Measurements from ENCODE around the gene EFCAB7.

EFCAB7 gene, protein sequence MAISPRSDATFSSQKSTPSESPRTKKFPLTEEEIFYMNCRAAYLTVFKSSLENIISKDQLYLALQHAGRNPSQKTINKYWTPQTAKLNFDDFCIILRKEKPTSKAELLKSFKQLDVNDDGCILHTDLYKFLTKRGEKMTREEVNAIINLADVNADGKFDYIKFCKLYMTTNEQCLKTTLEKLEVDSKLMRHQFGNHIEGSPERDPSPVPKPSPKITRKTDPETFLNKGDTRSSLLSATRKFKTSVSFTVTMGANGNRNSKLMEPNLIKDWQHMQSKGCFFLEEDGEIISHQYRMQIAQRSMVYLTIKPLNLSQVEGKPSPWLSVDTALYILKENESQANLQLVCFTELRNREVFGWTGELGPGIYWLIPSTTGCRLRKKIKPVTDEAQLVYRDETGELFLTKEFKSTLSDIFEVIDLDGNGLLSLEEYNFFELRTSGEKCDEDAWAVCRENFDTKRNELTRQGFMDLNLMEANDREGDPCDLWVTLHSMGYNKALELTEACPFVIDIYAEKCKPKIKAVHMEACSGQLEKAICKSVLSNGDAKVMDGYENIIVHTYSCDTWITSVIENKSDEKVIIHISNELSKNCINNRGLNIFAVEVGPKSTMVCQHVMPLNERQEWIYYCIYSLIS

DNA sequence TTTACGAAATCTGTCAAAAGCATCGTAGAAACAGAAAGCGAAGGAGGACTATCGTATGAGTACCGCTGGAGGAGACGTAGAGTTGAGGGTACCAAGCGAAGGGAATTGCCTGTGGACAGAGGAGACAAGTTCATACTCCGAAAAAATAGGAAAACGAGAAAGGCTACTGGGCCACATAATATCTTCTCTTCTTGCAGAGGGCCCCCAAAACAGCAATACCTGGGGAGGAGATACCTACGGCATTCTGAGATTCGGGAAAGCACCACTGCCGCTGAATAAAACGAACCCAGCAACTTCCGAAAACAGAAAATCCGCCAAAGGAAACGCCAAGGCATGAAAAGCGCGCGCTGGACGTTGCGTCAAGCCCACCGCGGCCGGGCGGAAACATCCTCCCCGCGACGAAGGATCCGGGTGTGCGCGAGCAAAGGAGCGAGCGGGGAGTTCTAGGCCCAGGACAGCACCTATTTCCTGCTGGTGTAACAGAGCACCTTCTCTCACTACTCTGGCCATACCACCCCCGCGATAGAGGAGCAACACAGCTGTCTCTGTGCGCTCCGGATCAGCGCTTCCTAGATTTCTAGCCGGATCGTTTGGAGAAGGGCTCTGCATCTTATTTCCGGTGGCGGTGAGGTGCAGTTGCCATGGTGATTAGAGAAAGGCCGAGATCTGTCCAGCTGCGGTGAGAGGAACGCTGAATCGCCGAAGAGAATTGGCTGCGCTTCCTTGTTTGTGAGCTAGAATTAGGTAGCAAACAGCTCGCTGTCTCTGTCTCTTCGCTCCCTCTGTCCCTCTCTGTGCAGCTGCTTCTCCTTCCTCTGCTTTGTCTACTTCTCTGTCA is at the start of gene EFCAB7, which contains the start of gene ITGB3BP:
Gene EFCAB7, plus strand, starts transcription at position 635 of the 838 bp plus-strand sequence. CDS start 2,048 bp downstream, outside the sequence.
Gene ITGB3BP, minus strand, starts transcription at position 335 of the 838 bp plus-strand sequence. Its CDS starts 92 bp downstream, at position 243.
- FAIRE-seq, result no peak

DNA sequence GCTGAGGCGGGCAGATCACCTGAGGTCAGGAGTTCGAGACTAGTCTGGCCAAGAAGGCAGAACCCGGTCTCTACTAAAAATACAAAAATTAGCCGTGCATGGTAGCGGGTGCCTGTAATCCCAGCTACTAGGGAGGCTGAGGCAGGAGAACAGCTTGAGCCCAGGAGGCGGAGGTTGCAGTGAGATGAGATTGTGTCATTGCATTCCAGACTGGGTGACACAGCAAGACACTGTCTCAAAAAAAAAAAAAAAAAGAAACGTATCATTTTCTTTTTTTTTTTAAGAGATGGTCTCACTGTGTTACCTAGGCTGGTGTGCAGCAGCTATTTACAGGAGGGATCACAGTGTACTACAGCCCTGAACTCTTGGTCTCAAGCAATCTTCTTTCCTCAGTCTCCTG is 47.6 kb upstream of the EFCAB7 start:
- no peak for FAIRE-seq

DNA sequence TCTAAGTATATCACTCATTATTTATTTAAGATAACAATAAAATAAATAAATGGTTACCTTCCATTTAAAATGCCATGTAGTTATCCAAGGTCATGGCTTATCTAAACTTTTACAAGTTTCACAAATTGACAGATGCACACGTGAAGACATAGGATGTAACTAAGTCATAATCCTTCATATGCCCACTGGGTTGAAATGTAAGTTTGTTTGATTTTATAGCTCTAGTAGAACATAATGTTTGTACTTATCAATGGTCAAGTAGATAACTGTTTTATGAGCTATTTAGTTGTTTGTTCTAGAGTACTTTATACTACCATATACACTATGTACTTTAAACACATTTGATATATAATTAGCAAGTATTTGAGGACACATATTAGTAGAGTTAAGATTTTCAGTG is 43.3 kb upstream of the EFCAB7 start:
- peak; percentile 36 for FAIRE-seq

DNA sequence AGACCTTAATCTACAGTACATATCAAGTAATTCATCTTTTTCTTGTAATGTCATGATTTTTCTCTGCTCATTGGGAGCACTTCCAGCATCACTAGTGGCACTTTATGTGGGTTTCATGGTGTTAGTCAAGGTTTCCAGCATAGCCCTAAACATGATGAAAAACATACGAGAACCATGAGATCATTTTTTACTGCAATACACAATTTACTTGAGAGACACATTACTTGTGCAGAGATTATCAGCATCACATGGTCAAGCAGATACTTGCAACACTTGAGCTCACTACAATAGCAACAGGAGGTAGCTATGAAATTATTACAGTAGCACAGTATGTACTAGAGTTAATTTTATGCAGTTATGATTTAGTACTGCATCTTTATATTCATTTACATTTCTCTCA is 36.7 kb upstream of the EFCAB7 start:
- FAIRE-seq, result no peak

DNA sequence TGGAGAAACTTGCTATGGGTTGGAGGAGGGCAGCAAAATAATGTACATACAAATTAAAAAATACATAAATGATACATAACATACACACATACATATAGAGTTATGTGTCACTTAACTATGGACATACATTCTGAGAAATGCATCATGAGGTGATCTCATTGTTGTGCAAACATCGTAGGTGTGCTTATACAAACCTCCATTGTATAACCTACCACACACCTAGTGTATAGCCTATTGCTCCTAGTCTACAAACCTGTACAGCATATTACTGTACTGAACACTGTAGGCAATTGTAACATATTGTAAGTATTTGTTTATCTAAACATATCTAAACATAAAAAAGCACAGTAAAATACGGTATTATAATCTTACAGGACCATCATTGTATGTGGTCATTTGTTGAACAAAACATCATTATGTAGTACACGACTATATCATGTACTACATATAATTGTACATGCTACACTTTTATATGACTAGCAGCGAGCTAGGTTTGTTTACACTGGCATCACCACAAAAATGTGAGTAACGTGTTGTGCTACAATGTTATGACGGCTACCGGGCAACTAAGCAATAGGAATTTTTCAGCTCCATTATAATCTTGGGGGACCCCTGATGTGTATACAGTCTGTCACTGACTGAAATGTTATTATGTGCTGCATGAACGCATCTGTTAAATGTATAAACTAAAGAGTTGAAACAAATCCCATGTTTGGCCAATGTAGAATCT is 35.8 kb upstream of the EFCAB7 start:
- FAIRE-seq, result no peak

DNA sequence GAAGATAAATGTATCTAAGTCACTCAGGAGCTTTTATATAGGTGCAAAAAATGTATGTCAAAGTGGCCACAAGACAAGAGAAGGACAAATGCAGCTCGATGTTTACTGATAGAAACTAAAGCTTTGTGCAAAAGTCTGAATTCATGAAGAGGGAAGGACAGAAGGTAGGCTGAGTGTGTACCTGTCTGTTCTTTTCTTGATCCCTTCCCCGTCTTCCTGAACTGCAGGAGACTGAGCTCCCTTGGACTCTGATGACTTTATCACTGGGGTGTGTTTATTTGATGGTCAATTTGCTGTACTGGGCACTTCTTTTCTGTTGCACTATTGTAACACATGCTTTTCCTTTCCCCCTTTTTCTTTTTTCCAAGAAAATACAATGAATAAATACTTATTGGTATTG is 25.7 kb upstream of the EFCAB7 start:
- FAIRE-seq, result no peak

DNA sequence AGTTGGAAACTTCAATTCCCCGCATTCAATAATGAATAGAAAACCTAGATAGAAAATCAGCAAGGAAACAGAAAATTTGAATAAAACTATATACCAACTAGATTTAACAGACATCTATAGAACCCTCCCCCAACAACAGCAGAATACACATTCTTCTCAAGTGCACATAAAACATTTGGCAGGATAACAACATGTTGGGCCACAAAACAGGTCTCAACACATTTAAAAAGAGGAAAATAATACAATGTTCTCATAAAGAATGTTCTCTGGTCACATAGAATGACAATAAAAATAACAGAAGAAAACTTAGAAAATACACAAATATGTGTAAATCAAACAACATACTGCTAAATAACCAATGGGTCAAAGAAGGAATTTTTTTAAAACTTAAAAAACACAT is 25.2 kb upstream of the EFCAB7 start:
- FAIRE-seq, result no peak

DNA sequence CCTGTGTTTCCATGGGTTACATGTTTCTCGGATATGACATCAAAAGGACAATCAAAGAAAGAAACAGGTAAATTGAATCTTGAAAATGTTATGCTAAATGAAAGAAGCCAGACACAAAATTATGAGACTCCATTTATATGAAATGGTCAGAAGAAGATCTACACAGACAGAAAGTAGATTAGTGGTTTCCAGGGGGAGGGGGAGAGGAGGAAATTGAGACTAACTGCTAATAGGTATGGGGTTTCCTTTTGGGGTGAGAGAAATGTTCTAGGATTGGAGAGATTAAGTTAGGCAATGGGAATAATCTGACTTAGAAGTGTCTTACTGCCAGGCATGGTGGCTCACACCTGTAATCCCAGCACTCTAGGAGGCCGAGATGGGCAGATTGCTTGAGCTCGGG is 22.1 kb upstream of the EFCAB7 start:
- FAIRE-seq, result no peak

DNA sequence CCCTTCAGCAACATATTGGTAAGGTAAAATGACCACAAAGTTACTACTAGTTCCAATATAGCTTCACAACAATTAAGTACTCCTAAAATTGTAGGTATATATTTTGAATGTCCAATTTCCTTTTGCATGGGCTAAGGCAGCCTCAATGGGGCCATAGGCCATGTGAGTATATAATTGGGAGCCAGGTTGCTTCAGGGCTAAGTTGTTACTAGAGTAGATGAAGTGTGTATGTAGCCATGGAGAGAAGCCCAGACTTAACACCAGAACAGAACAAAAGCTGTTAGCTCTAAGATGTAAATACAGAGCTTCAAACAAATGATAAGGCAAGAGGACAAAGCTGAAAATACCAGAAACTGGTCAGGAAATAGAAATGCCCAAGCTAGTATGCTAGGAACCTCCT is 16.5 kb upstream of the EFCAB7 start:
- FAIRE-seq, result no peak

DNA sequence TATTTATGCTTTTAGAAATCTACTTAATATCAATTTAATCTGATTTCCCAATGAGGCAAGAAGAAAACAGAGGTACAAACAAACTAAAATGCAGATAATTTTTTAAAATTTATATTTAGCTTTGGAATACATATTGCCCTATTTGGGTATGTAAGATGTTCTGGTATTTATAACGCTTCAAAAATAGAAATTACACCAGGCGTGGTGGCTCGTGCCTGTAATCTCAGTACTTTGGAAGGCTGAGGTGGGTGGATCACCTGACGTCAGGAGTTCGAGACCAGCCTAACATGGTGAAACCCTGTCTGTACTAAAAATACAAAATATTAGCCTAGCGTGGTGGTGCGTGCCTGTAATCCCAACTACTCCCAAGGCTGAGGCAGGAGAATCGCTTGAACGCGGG is 13.6 kb upstream of the EFCAB7 start:
- FAIRE-seq, result no peak

DNA sequence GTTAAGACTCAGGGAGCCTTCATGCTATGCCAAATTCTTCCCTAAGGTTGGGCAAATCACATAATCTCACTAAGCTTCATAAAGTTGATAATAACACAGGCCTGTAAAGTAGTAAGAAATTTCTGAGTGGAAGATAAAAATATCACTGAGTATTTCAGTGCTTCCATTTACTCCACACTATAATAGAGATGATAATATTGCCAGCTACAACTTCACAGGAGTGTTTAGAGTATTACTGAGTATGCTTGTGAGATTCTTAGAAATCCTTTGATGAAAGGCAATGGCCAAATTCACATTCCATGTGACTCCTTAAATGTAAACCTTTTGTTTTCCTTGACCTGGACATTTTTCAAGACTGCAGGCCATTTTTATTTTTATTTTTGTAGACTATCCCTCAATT is 10.7 kb upstream of the EFCAB7 start:
- FAIRE-seq, result no peak

DNA sequence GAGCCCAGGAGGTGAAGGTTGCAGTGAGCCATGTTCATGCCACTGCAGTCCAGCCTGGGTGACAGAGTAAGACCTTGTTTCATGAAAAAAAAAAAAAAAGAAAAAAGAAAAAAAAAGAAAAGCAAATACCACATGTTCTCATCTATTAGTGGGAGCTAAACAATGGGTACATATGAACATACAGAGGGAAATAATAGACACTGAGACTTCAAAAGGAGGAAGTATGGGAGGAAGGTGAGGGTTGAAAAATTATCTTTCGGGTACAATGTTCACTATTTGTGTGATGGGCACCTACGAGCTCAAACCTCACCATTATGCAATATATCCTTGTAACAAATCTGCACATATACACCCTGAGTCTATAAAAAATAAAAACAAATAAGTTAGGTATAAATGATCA is 6.7 kb upstream of the EFCAB7 start:
- FAIRE-seq, result no peak

DNA sequence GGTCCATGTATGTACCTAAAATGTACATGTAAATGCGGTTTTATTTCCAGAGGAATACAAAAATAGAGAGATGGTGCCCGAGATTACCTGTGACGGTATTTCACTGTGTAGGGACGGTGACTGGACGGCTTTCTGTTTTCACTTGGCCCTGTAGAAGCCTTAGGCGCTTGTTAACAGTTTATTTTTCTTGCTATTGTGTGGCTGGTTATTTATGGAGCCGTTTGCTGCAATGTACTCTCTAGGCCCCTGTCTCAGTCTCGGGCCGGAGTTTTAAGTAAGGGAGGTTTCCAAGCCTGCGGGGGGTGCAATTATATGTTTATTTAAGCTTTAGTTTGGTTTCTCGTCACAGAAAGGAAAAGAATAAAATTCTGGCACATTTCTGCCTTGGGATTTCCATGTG is 413 bp downstream of the EFCAB7 start:
- no peak for FAIRE-seq

DNA sequence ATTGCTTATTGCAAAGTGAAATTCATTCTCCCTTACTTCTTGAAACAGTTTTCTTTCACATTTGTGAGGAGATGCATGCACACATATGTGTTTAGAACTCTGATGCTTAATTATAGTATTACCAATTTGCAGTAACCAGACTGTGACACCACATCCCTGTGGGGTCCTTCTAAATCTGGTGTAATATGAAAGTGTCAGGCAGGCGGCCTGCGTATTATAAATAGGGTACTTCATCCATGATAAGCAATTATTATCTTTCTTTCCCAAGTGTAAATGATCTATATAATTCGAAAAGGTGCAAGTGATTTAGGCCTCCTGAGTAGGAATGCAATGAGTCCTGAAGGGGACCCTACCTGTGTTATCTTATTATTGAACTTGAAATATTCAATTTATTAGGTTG is 876 bp downstream of the EFCAB7 start:
- no peak for FAIRE-seq

DNA sequence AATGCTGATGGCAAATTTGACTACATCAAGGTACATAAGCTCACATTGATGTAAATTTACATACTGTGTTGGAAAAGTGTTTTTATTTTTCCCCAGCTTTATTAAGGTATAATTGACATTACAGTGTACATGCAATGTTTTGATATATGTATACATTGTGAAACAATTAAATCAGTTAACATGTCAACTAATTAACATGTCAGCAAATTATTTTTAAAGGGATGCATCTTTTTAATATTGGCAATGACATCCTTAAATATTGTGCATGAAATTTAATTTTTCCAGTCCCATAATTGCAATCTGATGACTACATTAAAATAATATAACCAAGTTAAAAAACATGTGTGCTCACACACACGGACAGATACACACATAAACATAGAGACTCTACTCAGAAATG is 9.4 kb downstream of the EFCAB7 start:
- no peak for FAIRE-seq

DNA sequence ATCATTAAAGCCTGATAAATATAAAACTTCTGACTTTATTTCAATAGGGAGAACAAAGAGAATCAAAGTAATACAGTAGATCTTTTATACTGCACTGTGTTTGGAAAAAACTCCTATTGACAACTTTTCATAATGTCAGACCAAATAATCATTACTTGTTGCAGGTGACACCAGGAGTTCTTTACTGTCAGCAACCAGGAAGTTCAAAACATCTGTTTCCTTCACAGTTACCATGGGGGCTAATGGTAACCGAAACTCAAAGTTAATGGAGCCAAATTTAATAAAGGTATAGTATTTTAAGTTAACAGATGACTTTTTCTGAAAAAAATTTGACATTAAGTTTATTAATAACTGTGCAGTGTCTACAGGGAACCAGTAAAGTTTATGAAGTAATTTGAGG is 10.6 kb downstream of the EFCAB7 start:
- FAIRE-seq, result no peak

DNA sequence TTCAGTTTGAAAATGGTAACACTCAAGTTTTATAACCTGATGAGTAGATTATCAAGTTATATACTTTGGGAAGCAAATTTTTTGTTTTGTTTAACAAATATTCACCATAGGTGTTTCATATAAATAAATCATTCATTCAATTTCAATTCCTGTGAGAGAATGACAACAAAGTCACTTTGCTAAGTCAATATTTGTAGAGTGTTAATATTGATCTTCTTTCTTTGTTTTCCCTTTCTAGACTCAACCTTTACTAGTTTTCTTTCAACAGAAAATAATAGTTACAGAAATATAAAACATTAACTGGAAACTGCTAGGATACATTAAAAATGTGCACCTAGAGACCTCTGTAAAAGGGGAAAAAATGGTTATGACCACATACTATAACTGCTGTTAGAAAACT is 11.1 kb downstream of the EFCAB7 start:
- no peak for FAIRE-seq

DNA sequence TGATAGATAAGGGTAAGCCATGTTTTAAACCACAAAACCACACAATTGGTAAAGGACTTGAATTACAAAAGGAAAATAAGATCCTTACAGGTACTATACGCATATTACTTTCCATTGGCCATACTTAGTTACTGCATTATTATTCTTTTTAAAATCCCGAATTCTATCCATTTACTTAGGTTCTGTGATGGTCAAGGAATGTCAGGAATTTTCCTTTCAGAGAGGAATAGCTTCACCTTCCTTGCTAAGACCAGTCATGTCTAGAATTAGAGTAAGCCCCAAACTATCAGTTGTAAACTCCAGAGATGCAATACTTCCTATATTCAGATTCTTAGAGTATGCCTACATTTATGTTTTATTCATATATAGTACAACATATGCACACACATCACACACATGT is 13.7 kb downstream of the EFCAB7 start:
- no peak for FAIRE-seq

DNA sequence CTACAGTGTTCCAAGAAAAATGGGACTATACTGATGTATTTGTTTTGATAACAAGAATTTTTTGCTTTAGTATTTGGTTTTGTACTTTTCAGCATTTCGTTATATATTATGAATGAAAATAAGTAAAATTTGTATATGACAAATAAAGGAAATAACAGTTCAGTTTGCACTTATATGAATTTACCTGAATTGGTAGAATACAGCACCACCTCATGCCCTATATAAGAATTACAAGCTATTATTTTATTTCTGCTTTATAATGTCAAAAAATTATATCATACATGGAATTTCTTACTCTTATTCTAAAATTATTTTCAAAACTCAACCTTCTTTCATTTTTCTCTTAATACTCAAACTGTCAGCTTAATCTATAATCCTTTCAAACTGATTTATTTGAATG is 14.6 kb downstream of the EFCAB7 start:
- FAIRE-seq, result peak; percentile 47

DNA sequence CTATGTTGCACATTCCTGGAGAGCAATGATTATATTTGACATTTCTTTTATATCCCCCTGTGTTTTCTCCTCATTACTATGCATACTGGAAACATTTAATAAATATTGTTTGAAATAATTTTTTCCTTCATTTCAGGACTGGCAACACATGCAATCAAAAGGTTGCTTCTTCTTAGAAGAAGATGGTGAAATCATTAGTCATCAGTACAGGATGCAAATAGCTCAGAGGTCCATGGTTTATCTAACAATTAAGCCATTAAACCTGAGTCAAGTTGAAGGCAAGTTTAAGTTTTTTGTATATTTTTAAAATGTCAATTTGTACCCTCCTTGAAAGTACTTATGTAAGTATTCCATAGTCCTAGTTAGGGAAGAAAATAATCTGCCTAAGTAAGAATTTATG is 22.5 kb downstream of the EFCAB7 start:
- FAIRE-seq, result no peak

DNA sequence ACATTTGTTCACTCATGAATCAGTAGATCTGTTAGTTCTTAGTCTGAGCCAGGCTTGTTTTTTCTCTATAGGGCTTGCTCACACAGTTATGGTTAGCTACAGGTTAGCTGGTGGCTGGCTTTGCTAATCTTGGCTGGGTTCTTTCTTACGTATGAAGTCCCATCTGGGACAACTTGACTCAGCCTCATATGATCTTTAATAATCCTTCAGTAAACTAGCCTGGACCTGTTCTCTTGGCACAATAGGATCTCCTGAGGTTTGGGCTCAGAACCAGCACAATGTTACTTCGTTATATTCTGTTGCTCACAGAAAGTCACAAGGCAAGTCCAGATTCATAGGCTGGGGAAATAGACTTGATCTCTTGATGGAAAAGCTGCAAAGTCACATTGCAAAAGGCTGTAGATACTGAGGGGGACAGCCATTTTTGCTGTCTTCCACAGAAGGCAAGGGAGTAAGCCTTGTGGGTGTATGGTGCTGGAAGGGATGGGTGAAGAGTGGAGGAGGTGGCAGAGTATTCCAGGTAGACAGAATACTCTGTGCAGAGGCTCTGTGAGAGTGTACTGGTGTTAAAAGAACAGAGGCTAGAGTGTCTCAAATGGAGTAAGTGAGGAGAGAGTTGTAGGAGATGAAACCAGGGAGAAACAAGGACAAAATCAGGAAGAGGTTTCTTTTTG is 24.4 kb downstream of the EFCAB7 start:
- FAIRE-seq, result no peak

DNA sequence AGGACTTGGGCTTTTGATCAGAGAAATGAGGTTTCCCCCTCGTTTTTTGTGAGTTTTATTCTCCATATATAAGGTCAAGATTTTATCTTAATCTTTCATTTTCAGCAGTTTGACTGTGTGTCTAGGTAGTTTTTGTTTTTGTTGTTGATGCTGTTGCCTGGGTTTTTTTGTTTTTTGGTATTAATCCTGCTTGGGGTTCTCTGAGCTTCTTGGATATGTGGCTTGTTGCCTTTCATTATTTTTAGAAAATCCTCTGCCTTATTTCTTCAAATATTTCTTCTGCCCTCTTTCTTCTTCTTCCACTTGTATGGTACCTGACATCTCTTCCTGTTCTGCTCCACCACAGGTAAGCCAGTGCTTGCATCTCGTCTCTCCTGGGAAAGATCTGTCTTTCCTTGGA is 25.0 kb downstream of the EFCAB7 start:
- FAIRE-seq, result no peak
